GM19193 (cell line): ENCODE results near the gene TOP3B.

Experiments used
- POLR2A ChIP-seq: IDR thresholded peaks from 4 replicates; pipeline ENCODE4 v1.6.1; 2011; ENCODE audit not compliant: insufficient read depth, insufficient read length; ENCODE audit errors: extremely low read depth

Gene TOP3B

GRCh38 chr22:21949569-21949918 lies 33.0 kb downstream of the TOP3B start:
- no peak for TF ChIP-seq POLR2A

- TF ChIP-seq POLR2A, result no peak
Measured at GRCh38 chr22:21948824-21949568, 33.6 kb downstream of the TOP3B start.

GRCh38 chr22:21948390-21948789 lies 34.2 kb downstream of the TOP3B start:
- no peak for TF ChIP-seq POLR2A

- no peak for TF ChIP-seq POLR2A
Measured at GRCh38 chr22:21947040-21948014, 35.3 kb downstream of the TOP3B start.

- no peak for TF ChIP-seq POLR2A
Measured at GRCh38 chr22:21946262-21946925, 36.2 kb downstream of the TOP3B start.

- no peak for TF ChIP-seq POLR2A
Measured at GRCh38 chr22:21945453-21946261, 36.9 kb downstream of the TOP3B start.

- TF ChIP-seq POLR2A, result no peak
Measured at GRCh38 chr22:21944871-21945270, 37.7 kb downstream of the TOP3B start.

GRCh38 chr22:21943571-21944448 lies 38.8 kb downstream of the TOP3B start:
- TF ChIP-seq POLR2A, result no peak

GRCh38 chr22:21942407-21943343 lies 39.9 kb downstream of the TOP3B start:
- no peak for TF ChIP-seq POLR2A

- no peak for TF ChIP-seq POLR2A
Measured at GRCh38 chr22:21941921-21942320, 40.7 kb downstream of the TOP3B start.

- TF ChIP-seq POLR2A, result no peak
Measured at GRCh38 chr22:21940521-21940920, 42.1 kb downstream of the TOP3B start.

GRCh38 chr22:21939461-21939913 lies 43.1 kb downstream of the TOP3B start:
- TF ChIP-seq POLR2A, result no peak

- no peak for TF ChIP-seq POLR2A
Measured at GRCh38 chr22:21938906-21939305, 43.7 kb downstream of the TOP3B start.
